ENCODE measurements around the gene ZBED5. TPM values are rescaled to one million over a fixed set of nuclear protein-coding genes. Genes with fewer than 3 reads are reported as not detected.

The ZBED5 gene
- total and polyA plus RNA-seq, 2 of the 4 experiments (the other 2 are of a cell fraction), result 28.2 to 30.8 TPM

DNA sequence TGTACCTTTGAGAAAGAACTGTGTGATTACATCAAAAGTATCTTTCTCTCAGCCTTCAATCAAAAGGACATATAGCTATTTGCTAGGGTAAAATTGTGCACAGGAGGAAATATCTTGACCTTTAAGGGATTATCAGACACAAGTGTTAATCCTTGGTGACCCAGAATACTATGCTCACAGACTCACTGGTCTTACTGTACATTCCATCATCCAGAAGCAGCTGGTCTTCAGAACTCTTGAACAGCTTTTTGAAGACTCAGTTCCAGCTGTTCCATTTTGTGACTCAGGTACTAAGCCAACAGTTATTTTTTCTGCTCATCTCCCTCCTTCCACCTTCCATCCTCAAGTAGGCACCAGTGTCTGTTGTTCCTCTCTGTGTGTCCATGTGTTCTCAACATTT is 19.8 kb downstream of the ZBED5 start:
- Histone ChIP-seq H2BK5ac (ENCODE audit: low read depth, low read length, poor library complexity, severe bottlenecking) (no peak overlapping the region), H4K8ac (ENCODE audit: low read depth in 2 of 2, low read length in 2 of 2) (no peak overlapping the region), H2BK120ac (ENCODE audit: low read depth, low read length) (no peak overlapping the region), H3K9me1 (ENCODE audit: insufficient read depth, low read length) (no peaks in the 10 kb centered on the region), H3K4ac (ENCODE audit: low read depth, low read length) (no peak overlapping the region), H3K27me3 (ENCODE audit: control insufficient read depth, insufficient read depth, low read length) (no peaks in the 10 kb centered on the region), H3K4me2 (ENCODE audit: low read depth, low read length) (no peak overlapping the region), H3K9ac (ENCODE audit: low read depth, low read length) (no peak overlapping the region), H2AK9ac (replicated peaks; ENCODE audit: low read depth, low read length, poor library complexity) (no peak overlapping the region), H3K27ac (ENCODE audit: insufficient read depth, low read length) (no peak overlapping the region), H4K20me1 (ENCODE audit: insufficient read depth, low read length) (no peaks in the 10 kb centered on the region), H3K4me1 (ENCODE audit: control insufficient read depth, insufficient read depth, low read length) (no peaks in the 10 kb centered on the region), H3K36me3 (ENCODE audit: control insufficient read depth, insufficient read depth, low read length) (no peaks in the 10 kb centered on the region), H2BK15ac (ENCODE audit: low read depth, low read length) (no peak overlapping the region), H3K14ac (replicated peaks; ENCODE audit: low read depth, low read length) (no peak overlapping the region), H2AFZ (replicated peaks; ENCODE audit: low read length, poor library complexity) (no peak overlapping the region), H2AK5ac (ENCODE audit: low read depth, low read length) (no peak overlapping the region), H4K91ac (ENCODE audit: insufficient read depth, low read depth, low read length) (no peak overlapping the region), H4K5ac (ENCODE audit: low read depth, low read length) (no peak overlapping the region), H2BK20ac (ENCODE audit: low read depth, low read length) (no peak overlapping the region), H3K4me3 (ENCODE audit: insufficient read depth, low read depth, low read length) (no peak overlapping the region), H3K23ac (ENCODE audit: low read depth, low read length) (no peak overlapping the region), H3K79me1 (ENCODE audit: low read depth in 1 of 2, low read length in 2 of 2) (no peaks in the 10 kb centered on the region), H3K18ac (ENCODE audit: low read depth, low read length) (no peak overlapping the region), H3K56ac (ENCODE audit: extremely low read depth, insufficient read depth, low read length) (no peak overlapping the region), H3K9me3 (ENCODE audit: control insufficient read depth, insufficient read depth, low read length) (no peaks in the 10 kb centered on the region)
- no peak for ATAC-seq (ENCODE audit: low read depth)
- no TSS peak for BruUV-seq (replicated peaks)
- dilution Hi-C loops (cut with HindIII; ENCODE audit: low sequenced_read_pairs, unreplicated experiment) (no loop called here), in situ Hi-C loops (cut with MboI; ENCODE audit: low sequenced_read_pairs) (no loop called here), intact Hi-C loops (cut with micrococcal nuclease) (no loop called here)
- DNase-seq, result no peak
- ChIA-PET POLR2A (ENCODE audit: unreplicated experiment) (no interaction called here), CTCF (interaction anchor here (1.0 kb wide), 1 partner anchor 173 kb away, joined by 3 read pairs; no protein-coding TSS in a partner anchor)
- no peak for TF ChIP-seq CEBPB (IDR thresholded peaks at IDR 0.05; ENCODE audit: low read depth, low read length)
- TF ChIP-seq NFE2L2 (IDR thresholded peaks at IDR 0.05; ENCODE audit: low read depth, low read length), result no peak
- no peak for TF ChIP-seq RCOR1 (IDR thresholded peaks at IDR 0.05; ENCODE audit: insufficient replicate concordance, low read length)
- TF ChIP-seq, protein P1, sequence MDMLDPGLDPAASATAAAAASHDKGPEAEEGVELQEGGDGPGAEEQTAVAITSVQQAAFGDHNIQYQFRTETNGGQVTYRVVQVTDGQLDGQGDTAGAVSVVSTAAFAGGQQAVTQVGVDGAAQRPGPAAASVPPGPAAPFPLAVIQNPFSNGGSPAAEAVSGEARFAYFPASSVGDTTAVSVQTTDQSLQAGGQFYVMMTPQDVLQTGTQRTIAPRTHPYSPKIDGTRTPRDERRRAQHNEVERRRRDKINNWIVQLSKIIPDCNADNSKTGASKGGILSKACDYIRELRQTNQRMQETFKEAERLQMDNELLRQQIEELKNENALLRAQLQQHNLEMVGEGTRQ (IDR thresholded peaks at IDR 0.05; ENCODE audit: low read depth, low read length), result no peak
- no peak for TF ChIP-seq BHLHE40 (IDR thresholded peaks at IDR 0.05; ENCODE audit: low read depth, low read length)
- TF ChIP-seq MXI1 (IDR thresholded peaks at IDR 0.05; ENCODE audit: borderline replicate concordance, low read depth, low read length), result no peak
- TF ChIP-seq SMC3 (IDR thresholded peaks at IDR 0.05; ENCODE audit: low read depth, low read length), result no peak
- TF ChIP-seq FOS (IDR thresholded peaks at IDR 0.05; ENCODE audit: low read depth, low read length), result no peak
- TF ChIP-seq CTCF (conservative IDR thresholded peaks at IDR 0.05; ENCODE audit: low read depth, low read length), result no peak
- TF ChIP-seq CHD1 (IDR thresholded peaks at IDR 0.05; ENCODE audit: low read depth, low read length), result no peak
- TF ChIP-seq MAZ (IDR thresholded peaks at IDR 0.05; ENCODE audit: borderline replicate concordance, low read depth, low read length), result no peak
